HG03432 (cell line): Measurements from ENCODE around the gene UBAC1.
"Not testable (repeated sequence)": the region's sequence is repeated elsewhere in the genome, so short reads cannot be mapped to it uniquely, and the experiment has no call there.

Experiments
- ATAC-seq: cut with Tn5 transposase; IDR thresholded peaks from one replicate; pipeline ENCODE4 v1.9.1; 2021; ENCODE audit warnings: mild to moderate bottlenecking, moderate library complexity; ENCODE audit not compliant: unreplicated experiment

UBAC1 gene

GRCh38 chr9:135978642-135979546, 17.7 kb upstream of the UBAC1 start:
- no peak for ATAC-seq

- ATAC-seq = no peak
Measured at GRCh38 chr9:135976944-135977343, 15.8 kb upstream of the UBAC1 start.

- ATAC-seq = no peak
Measured at GRCh38 chr9:135976531-135976930, 15.4 kb upstream of the UBAC1 start.

GRCh38 chr9:135975834-135976233, 14.7 kb upstream of the UBAC1 start:
- no peak for ATAC-seq

- no peak for ATAC-seq
Measured at GRCh38 chr9:135974220-135974573, 13.0 kb upstream of the UBAC1 start.

GRCh38 chr9:135973277-135974219, 12.4 kb upstream of the UBAC1 start:
- no peak for ATAC-seq

GRCh38 chr9:135971892-135972291, 10.7 kb upstream of the UBAC1 start:
- no peak for ATAC-seq

- no peak for ATAC-seq
Measured at GRCh38 chr9:135971111-135971766, 10.1 kb upstream of the UBAC1 start.

- no peak for ATAC-seq
Measured at GRCh38 chr9:135970128-135970815, 9.1 kb upstream of the UBAC1 start.

GRCh38 chr9:135969064-135969683, 8.0 kb upstream of the UBAC1 start:
- no peak for ATAC-seq

GRCh38 chr9:135968601-135969000, 7.4 kb upstream of the UBAC1 start:
- ATAC-seq = no peak

- no peak for ATAC-seq
Measured at GRCh38 chr9:135968083-135968476, 6.9 kb upstream of the UBAC1 start.

GRCh38 chr9:135966916-135967260, 5.7 kb upstream of the UBAC1 start:
- not testable (repeated sequence) for ATAC-seq

- ATAC-seq = no peak
Measured at GRCh38 chr9:135965124-135965756, 4.1 kb upstream of the UBAC1 start.

GRCh38 chr9:135963938-135964337, 2.8 kb upstream of the UBAC1 start:
- no peak for ATAC-seq

GRCh38 chr9:135963338-135963737, 2.2 kb upstream of the UBAC1 start:
- no peak for ATAC-seq

GRCh38 chr9:135962696-135963307, 1.6 kb upstream of the UBAC1 start:
- no peak for ATAC-seq

- ATAC-seq = no peak
Measured at GRCh38 chr9:135961811-135962695, 880 bp upstream of the UBAC1 start.
